HepG2 (cell line): ENCODE data around the gene CACNA2D3. TPM values are rescaled to one million over a fixed set of nuclear protein-coding genes. Genes with fewer than 3 reads are reported as not detected.

Experiments used
- ATAC-seq: fragments of 200-7000 bp; cut with Tn5 transposase; 3 replicates; pipeline ENCODE4 v1.9.1; 2020; ENCODE audit warnings: mild to moderate bottlenecking, moderate library complexity
- BruUV-seq: library from RNA; stranded (reverse); fragments of 400-500 nt; replicated peaks from 2 replicates; lab custom pipeline; 2021; lab: Mats Ljungman, UMichigan
- CTCF ChIA-PET: fragments of 300-600 bp; formaldehyde crosslinking; extraction: SDS; loops from one replicate; lab custom pipeline; 2021; ENCODE audit warnings: low total read pairs, inconsistent platforms, low intra/inter-chr PET ratio; lab: Yijun Ruan, JAX
- POLR2A ChIA-PET: fragments of 350-600 bp; sonication (Branson Sonifier 250); formaldehyde crosslinking; loops from one replicate; lab custom pipeline; 2020; ENCODE audit warnings: antibody characterized with exemption, inconsistent platforms; lab: Yijun Ruan, JAX
- DNase-seq: peaks from one replicate; pipeline ENCODE4 v3.0.0-alpha.2; 2015; ENCODE audit warnings: low spot score
- FAIRE-seq: peaks from 3 replicates; lab custom pipeline; 2011; peaks lifted over from hg19 to GRCh38; lab: Jason Lieb, UNC
- H2AFZ ChIP-seq: one replicate; pipeline ENCODE4 v1.6.1; 2011; ENCODE audit warnings: low read length, inconsistent platforms
- H3K27ac ChIP-seq: fragments of 300-600 bp; 3 replicates; pipeline ENCODE4 v1.8.0; 2011; ENCODE audit warnings: mixed run types, mild to moderate bottlenecking, mixed read lengths, low read length, inconsistent platforms; ENCODE audit not compliant: insufficient read depth; ENCODE audit errors: extremely low read length
- H3K27me3 ChIP-seq, 2 experiments: fragments of 200-600 bp in 1 of 2; 2 replicates in 1 of 2; 3 replicates in 1 of 2; pipeline versions ENCODE4 v1.6.0 to v1.8.0; 2011; ENCODE audit warnings: low read length in 2 of 2, mild to moderate bottlenecking in 2 of 2, moderate library complexity in 2 of 2, inconsistent platforms in 1 of 2; ENCODE audit not compliant: insufficient read depth in 2 of 2, control insufficient read depth in 1 of 2
- H3K36me3 ChIP-seq, 2 experiments: fragments of 200-600 bp in 1 of 2; replicated peaks in 1 of 2; 2 replicates in 1 of 2; 3 replicates in 1 of 2; pipeline versions ENCODE4 v1.5.1 to v1.8.0; 2011; ENCODE audit warnings: low read length in 2 of 2, inconsistent platforms in 1 of 2; ENCODE audit not compliant: insufficient read depth in 2 of 2, control insufficient read depth in 1 of 2
- H3K4me1 ChIP-seq: 2 replicates; pipeline ENCODE4 v1.5.1; 2012; ENCODE audit warnings: low read length, inconsistent platforms; ENCODE audit not compliant: insufficient read depth
- H3K4me2 ChIP-seq: 2 replicates; pipeline ENCODE4 v1.6.0; 2011; ENCODE audit warnings: low read depth, low read length, inconsistent platforms
- H3K4me3 ChIP-seq, 3 experiments: fragments of 200-600 bp in 1 of 3; sonication (generic), shearing (Covaris generic) in 1 of 3; replicated peaks in 1 of 3; 2 replicates each; pipeline ENCODE4 v1.5.1; 2011 to 2016; ENCODE audit warnings: low read length in 3 of 3, inconsistent platforms in 2 of 3, low read depth in 2 of 3, mild to moderate bottlenecking in 2 of 3, control low read depth in 1 of 3, mixed read lengths in 1 of 3; ENCODE audit not compliant: insufficient read depth in 1 of 3
- H3K79me2 ChIP-seq: one replicate; pipeline ENCODE4 v1.6.1; 2011; ENCODE audit warnings: low read length, inconsistent platforms; ENCODE audit not compliant: insufficient read depth
- H3K9ac ChIP-seq: 2 replicates; pipeline ENCODE4 v1.6.0; 2011; ENCODE audit warnings: mild to moderate bottlenecking, low read depth, low read length, inconsistent platforms; ENCODE audit not compliant: insufficient read depth
- H3K9me3 ChIP-seq: 2 replicates; pipeline ENCODE4 v1.5.1; 2012; ENCODE audit warnings: mild to moderate bottlenecking, low read length
- H4K20me1 ChIP-seq: 2 replicates; pipeline ENCODE4 v1.6.0; 2011; ENCODE audit warnings: inconsistent platforms, mild to moderate bottlenecking, low read length, moderate library complexity; ENCODE audit not compliant: insufficient read depth
- RARG ChIP-seq: sonication (generic); formaldehyde crosslinking; IDR thresholded peaks from 2 replicates; pipeline ENCODE4 v1.4.0; 2020; ENCODE audit warnings: low read depth, mild to moderate bottlenecking, missing genetic modification reagents
- RBM39 ChIP-seq: fragments of 200-400 bp; formaldehyde crosslinking; IDR thresholded peaks from one replicate; pipeline ENCODE4 v1.6.1; 2018; ENCODE audit warnings: antibody characterized with exemption, mild to moderate bottlenecking, low read depth, low read length; ENCODE audit not compliant: poor library complexity, severe bottlenecking
- SOX5 ChIP-seq: IDR thresholded peaks from 2 replicates; pipeline ENCODE4 v1.6.1; 2016; ENCODE audit warnings: borderline replicate concordance
- TBP ChIP-seq: sonication (generic); formaldehyde crosslinking; IDR thresholded peaks from 2 replicates; pipeline ENCODE4 v1.5.0; 2020; ENCODE audit warnings: missing genetic modification reagents
- ZMYM4 ChIP-seq: sonication (generic); formaldehyde crosslinking; IDR thresholded peaks from 2 replicates; pipeline ENCODE4 v1.8.1; 2023; ENCODE audit warnings: mild to moderate bottlenecking, missing genetic modification reagents
- ZNF18 ChIP-seq: sonication (generic); formaldehyde crosslinking; IDR thresholded peaks from 2 replicates; pipeline ENCODE4 v1.8.0; 2022; ENCODE audit warnings: mild to moderate bottlenecking, missing genetic modification reagents; ENCODE audit not compliant: insufficient replicate concordance
- ZNF557 ChIP-seq: sonication (generic); formaldehyde crosslinking; IDR thresholded peaks from 2 replicates; pipeline ENCODE4 v1.4.0; 2020; ENCODE audit warnings: missing genetic modification reagents
- ZNF720 ChIP-seq: sonication (generic); formaldehyde crosslinking; IDR thresholded peaks from 2 replicates; pipeline ENCODE4 v1.4.0; 2020; ENCODE audit warnings: missing genetic modification reagents
- WGBS: methylation state at CpG from one replicate; pipeline ENCODE4 v1.1.6; 2017; ENCODE audit warnings: low lambda C conversion rate; 5-methylcytosine and 5-hydroxymethylcytosine counted together
- in situ Hi-C: cut with HindIII; loops from 2 replicates; pipeline ENCODE4 v1.10.0; 2017; ENCODE audit warnings: low pct_unique_long_range_greater_than_20kb; ENCODE audit not compliant: extremely low pct_ligation_motif_present
- intact Hi-C: fragments of 100-400 bp; cut with micrococcal nuclease; formaldehyde crosslinking; loops from one replicate; pipeline ENCODE4 v1.10.0; 2022; ENCODE audit not compliant: unreplicated experiment
- polyA plus RNA-seq, 8 experiments: library from polyadenylated mRNA; depleted of rRNA in 3 of 8; stranded (reverse) in 7 of 8; unstranded in 1 of 8; fragments of >200 nt; fragmentation: Illumina TruSeq in 4 of 8; extraction: Trizol in 4 of 8; gene quantifications; 2 replicates each; pipeline versions ENCODE4 v1.2.1 to v1.2.3, GENCODE V29; 2011 to 2016; ENCODE audit warnings: low read depth in 4 of 8, missing spikeins in 1 of 8, mixed read lengths in 1 of 8; ENCODE audit not compliant: insufficient read depth in 1 of 8
- total RNA-seq, 5 experiments: library from RNA; depleted of rRNA; stranded (reverse); fragments of >200 nt; fragmentation: Illumina TruSeq; extraction: Trizol; gene quantifications; 2 replicates each; pipeline ENCODE4 v1.2.3, GENCODE V29; 2016; ENCODE audit warnings: low read depth in 1 of 5

CACNA2D3 gene
- total and polyA plus RNA-seq, 2 of the 13 experiments (the other 11 are each of a cell fraction or from before 2014, with no cell fraction given) = not detected

- ChIA-PET POLR2A (no interaction called here), CTCF (no interaction called here)
- no peak for DNase-seq
- intact Hi-C loops = no loop called here
- Histone ChIP-seq H3K9me3 (no peaks in the 10 kb centered on the region), H3K36me3 (no peaks in the 10 kb centered on the region), H3K4me2 (no peak overlapping the region), H3K27ac (no peak overlapping the region), H3K79me2 (no peaks in the 10 kb centered on the region)
- BruUV-seq = no TSS peak
- TF ChIP-seq ZNF18 = no peak
- TF ChIP-seq ZMYM4 (CRISPR knock-in tag) = no peak
- no peak for TF ChIP-seq ZNF557 (CRISPR knock-in tag)
- TF ChIP-seq ZNF720 = no peak
- TF ChIP-seq SOX5 = no peak
- TF ChIP-seq, all 625 proteins: peak for 0
- no peak for ATAC-seq
- WGBS = 9% methylated on average over 8 of the region's 8 CpGs
- H3K4me1 ChIP-seq = no peaks in the 10 kb centered on the region
- H3K4me3 ChIP-seq = no peak overlapping the region
- no peak overlapping the region for H2AFZ ChIP-seq
- FAIRE-seq = no peak
- H3K27me3 ChIP-seq = peaks cover 0 to 8% of the 10 kb centered on the region in 2 experiments; a peak in 1 of 5 replicates
- in situ Hi-C loops = no loop called here
- no peaks in the 10 kb centered on the region for H4K20me1 ChIP-seq
- no peak overlapping the region for H3K9ac ChIP-seq
Measured at GRCh38 chr3:54875596-54876268, 753.4 kb downstream of the CACNA2D3 start.

- no peak for ATAC-seq
Measured at GRCh38 chr3:54876694-54877093, 754.3 kb downstream of the CACNA2D3 start.

More at GRCh38 chr3:54876694-54877093, 754.3 kb downstream of the CACNA2D3 start:
- no TSS peak for BruUV-seq
- Histone ChIP-seq H4K20me1 (no peaks in the 10 kb centered on the region), H3K4me1 (no peaks in the 10 kb centered on the region), H3K9ac (no peak overlapping the region), H3K79me2 (no peaks in the 10 kb centered on the region), H3K27me3 (peaks cover 0 to 8% of the 10 kb centered on the region in 2 experiments; a peak in 1 of 5 replicates), H3K27ac (no peak overlapping the region), H3K4me3 (no peak overlapping the region), H3K9me3 (no peaks in the 10 kb centered on the region), H2AFZ (no peak overlapping the region), H3K4me2 (no peak overlapping the region), H3K36me3 (no peaks in the 10 kb centered on the region)
- WGBS = 1% methylated on average over 5 of the region's 5 CpGs
- FAIRE-seq = no peak
- ChIA-PET CTCF (no interaction called here), POLR2A (no interaction called here)
- in situ Hi-C loops (no loop called here), intact Hi-C loops (no loop called here)
- no peak for DNase-seq
- no peak for TF ChIP-seq TBP (CRISPR knock-in tag)
- no peak for TF ChIP-seq RARG
- TF ChIP-seq RBM39 = no peak
- TF ChIP-seq, all 625 proteins: peak for 0
